Loucy (cell line): Measurements from ENCODE around the gene NLRP4.

ENCODE experiments used
- H2AFZ ChIP-seq: fragments of 200-600 bp; sonication (generic); 2 replicates; pipeline ENCODE4 v1.6.0; 2016; ENCODE audit warnings: antibody characterized with exemption, mild to moderate bottlenecking, low read length, moderate library complexity
- H3F3A ChIP-seq: fragments of 200-600 bp; 2 replicates; pipeline ENCODE4 v1.6.0; 2016; ENCODE audit warnings: antibody characterized with exemption, low read depth, mild to moderate bottlenecking
- H3K27me3 ChIP-seq: fragments of 200-600 bp; sonication (generic); 2 replicates; pipeline ENCODE4 v1.6.1; 2014; ENCODE audit warnings: low read length, mild to moderate bottlenecking; ENCODE audit not compliant: insufficient read depth, poor library complexity, severe bottlenecking
- H3K36me3 ChIP-seq: fragments of 200-600 bp; sonication (generic); 2 replicates; pipeline ENCODE4 v1.6.1; 2016; ENCODE audit warnings: low read length; ENCODE audit not compliant: insufficient read depth
- H3K4me1 ChIP-seq: fragments of 200-600 bp; sonication (generic); 2 replicates; pipeline ENCODE4 v1.5.1; 2014; ENCODE audit warnings: low read length, mild to moderate bottlenecking; ENCODE audit not compliant: insufficient read depth, poor library complexity, severe bottlenecking
- H3K4me2 ChIP-seq: fragments of 200-600 bp; sonication (generic); 2 replicates; pipeline ENCODE4 v1.6.0; 2014; ENCODE audit warnings: antibody characterized with exemption, low read length, low read depth, mild to moderate bottlenecking; ENCODE audit not compliant: poor library complexity, severe bottlenecking
- H3K4me3 ChIP-seq: fragments of 200-600 bp; sonication (generic); 2 replicates; pipeline ENCODE4 v1.5.1; 2014; ENCODE audit warnings: low read length, mild to moderate bottlenecking, mixed read lengths; ENCODE audit not compliant: poor library complexity, severe bottlenecking
- H3K79me2 ChIP-seq: fragments of 200-600 bp; sonication (generic); 2 replicates; pipeline ENCODE4 v1.6.1; 2014; ENCODE audit warnings: low read length; ENCODE audit not compliant: insufficient read depth
- H3K9ac ChIP-seq: fragments of 200-600 bp; sonication (generic); 2 replicates; pipeline ENCODE4 v1.6.0; 2014; ENCODE audit warnings: mild to moderate bottlenecking, low read depth, low read length, moderate library complexity; ENCODE audit not compliant: poor library complexity, severe bottlenecking
- H3K9me2 ChIP-seq: fragments of 200-600 bp; sonication (generic); replicated peaks from 2 replicates; pipeline ENCODE4 v1.6.1; 2016; ENCODE audit warnings: low read depth, low read length, mixed read lengths
- H3K9me3 ChIP-seq: fragments of 200-600 bp; sonication (generic); 2 replicates; pipeline ENCODE4 v1.6.1; 2014; ENCODE audit warnings: mild to moderate bottlenecking, antibody characterized with exemption, low read length, low read depth; ENCODE audit not compliant: insufficient read depth
- H4K20me1 ChIP-seq: fragments of 200-600 bp; sonication (generic); 2 replicates; pipeline ENCODE4 v1.6.0; 2014; ENCODE audit warnings: antibody characterized with exemption, low read length, mild to moderate bottlenecking; ENCODE audit not compliant: insufficient read depth, poor library complexity, severe bottlenecking
- EZH2phosphoT487 ChIP-seq: fragments of 200-600 bp; IDR thresholded peaks from 2 replicates; pipeline ENCODE4 v1.6.1; 2018; ENCODE audit warnings: antibody characterized with exemption, mild to moderate bottlenecking, moderate library complexity, borderline replicate concordance
- TF ChIP-seq, protein P1 (sequence below): fragments of 200-600 bp; sonication (generic); conservative IDR thresholded peaks from 2 replicates; pipeline ENCODE4 v1.5.1; 2014; ENCODE audit warnings: mild to moderate bottlenecking, antibody characterized with exemption, low read length

The NLRP4 gene

DNA sequence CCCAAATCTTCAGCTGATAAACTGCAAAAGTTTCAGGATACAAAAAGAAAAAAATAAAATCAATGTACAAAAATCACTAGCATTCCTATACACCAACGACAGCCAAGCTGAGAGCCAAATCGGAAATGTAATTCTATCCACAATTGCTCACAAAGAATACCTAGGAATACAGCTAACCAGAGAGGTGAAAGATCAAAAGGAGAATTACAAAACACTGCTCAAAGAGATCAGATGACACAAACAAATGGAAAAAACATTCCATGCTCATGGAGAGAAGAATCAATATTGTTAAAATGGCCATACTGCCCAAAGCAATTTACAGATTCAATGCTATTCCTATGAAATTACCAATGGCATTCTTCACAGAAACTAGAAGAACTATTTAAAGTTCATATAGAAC, 34.1 kb upstream of the NLRP4 start:
- no peak for TF ChIP-seq EZH2phosphoT487
- TF ChIP-seq, protein P1, sequence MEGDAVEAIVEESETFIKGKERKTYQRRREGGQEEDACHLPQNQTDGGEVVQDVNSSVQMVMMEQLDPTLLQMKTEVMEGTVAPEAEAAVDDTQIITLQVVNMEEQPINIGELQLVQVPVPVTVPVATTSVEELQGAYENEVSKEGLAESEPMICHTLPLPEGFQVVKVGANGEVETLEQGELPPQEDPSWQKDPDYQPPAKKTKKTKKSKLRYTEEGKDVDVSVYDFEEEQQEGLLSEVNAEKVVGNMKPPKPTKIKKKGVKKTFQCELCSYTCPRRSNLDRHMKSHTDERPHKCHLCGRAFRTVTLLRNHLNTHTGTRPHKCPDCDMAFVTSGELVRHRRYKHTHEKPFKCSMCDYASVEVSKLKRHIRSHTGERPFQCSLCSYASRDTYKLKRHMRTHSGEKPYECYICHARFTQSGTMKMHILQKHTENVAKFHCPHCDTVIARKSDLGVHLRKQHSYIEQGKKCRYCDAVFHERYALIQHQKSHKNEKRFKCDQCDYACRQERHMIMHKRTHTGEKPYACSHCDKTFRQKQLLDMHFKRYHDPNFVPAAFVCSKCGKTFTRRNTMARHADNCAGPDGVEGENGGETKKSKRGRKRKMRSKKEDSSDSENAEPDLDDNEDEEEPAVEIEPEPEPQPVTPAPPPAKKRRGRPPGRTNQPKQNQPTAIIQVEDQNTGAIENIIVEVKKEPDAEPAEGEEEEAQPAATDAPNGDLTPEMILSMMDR = no peak
- H3K36me3 ChIP-seq = no peaks in the 10 kb centered on the region

DNA sequence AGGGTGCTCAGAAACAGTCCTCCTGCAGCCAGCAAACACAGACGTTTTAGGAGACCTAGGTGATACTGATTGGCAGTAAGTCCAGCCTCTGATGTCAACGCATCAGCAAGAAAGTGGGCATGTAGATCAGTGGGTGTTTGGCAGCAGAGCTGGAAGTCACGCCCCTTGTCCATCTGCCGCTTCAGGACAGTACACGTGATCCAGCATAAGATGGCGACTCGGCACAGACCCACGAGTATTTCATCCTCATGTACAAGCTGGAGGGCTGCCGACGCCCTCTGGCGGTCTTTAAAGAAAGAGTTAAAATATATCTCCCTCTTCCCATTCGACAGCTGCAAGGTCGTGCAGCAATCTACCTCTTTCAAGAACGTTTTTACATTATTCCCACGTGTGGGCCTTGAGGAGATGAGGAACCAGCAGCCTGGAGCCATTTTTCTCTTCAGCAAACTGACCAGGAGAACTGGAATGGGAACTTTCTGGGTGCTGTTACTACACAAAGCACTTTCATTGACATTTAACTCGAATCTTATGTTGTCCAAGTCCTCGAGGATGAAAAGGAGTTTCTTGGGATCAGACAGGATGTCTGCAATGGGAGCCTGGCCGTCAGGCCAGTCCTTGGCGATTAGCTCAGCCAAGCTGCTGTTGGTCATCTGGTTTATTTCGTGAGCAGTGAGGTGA, 26.8 kb upstream of the NLRP4 start:
- no peaks in the 10 kb centered on the region for H3K4me1 ChIP-seq
- H3K9ac ChIP-seq = no peak overlapping the region
- no peaks in the 10 kb centered on the region for H3K27me3 ChIP-seq
- no peaks in the 10 kb centered on the region for H4K20me1 ChIP-seq
- no peaks in the 10 kb centered on the region for H3K79me2 ChIP-seq
- no peak for TF ChIP-seq EZH2phosphoT487
- TF ChIP-seq, protein P1 = peak; percentile 28; the same call in 1 of the 2 replicates
- no peak overlapping the region for H3K4me3 ChIP-seq
- H3K9me2 ChIP-seq = no peaks in the 10 kb centered on the region
- no peak overlapping the region for H2AFZ ChIP-seq
- H3K9me3 ChIP-seq = peaks cover 3% of the 10 kb centered on the region; the same call in 1 of the 2 replicates
- H3F3A ChIP-seq = no peaks in the 10 kb centered on the region
- H3K36me3 ChIP-seq = no peaks in the 10 kb centered on the region
- no peak overlapping the region for H3K4me2 ChIP-seq

More for the DNA sequence above, 34.1 kb upstream of the NLRP4 start:
- Histone ChIP-seq H3F3A (no peaks in the 10 kb centered on the region), H3K4me3 (no peak overlapping the region), H3K9ac (no peak overlapping the region), H3K9me2 (no peaks in the 10 kb centered on the region), H3K4me2 (no peak overlapping the region), H3K4me1 (no peaks in the 10 kb centered on the region), H3K27me3 (no peaks in the 10 kb centered on the region), H3K79me2 (no peaks in the 10 kb centered on the region), H4K20me1 (no peaks in the 10 kb centered on the region), H3K9me3 (peaks cover 3% of the 10 kb centered on the region; the same call in 1 of the 2 replicates), H2AFZ (no peak overlapping the region)

DNA sequence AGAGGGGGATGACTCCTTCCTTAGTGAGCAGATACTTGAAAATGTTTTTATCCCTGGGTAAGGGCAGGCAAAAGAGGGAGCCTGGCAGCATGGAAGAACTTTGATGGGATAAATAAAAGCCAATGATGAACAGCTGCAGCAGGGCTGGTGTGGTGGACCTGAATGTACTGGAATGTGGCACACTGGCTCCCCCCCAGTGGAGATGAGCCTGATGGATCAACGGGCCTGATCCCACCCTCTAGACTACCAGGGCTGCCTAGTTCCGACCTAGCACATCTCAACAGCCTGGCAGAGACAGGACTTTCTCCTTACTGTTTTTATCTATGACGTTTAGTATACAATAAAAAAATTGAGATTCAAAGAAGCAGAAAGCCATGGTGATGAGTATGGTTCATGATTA, 25.0 kb upstream of the NLRP4 start:
- H3K4me1 ChIP-seq = no peaks in the 10 kb centered on the region
- no peak for TF ChIP-seq EZH2phosphoT487
- TF ChIP-seq, protein P1 = no peak

More for the DNA sequence above, 25.0 kb upstream of the NLRP4 start:
- Histone ChIP-seq H3K79me2 (no peaks in the 10 kb centered on the region), H3K9ac (no peak overlapping the region), H3K9me2 (no peaks in the 10 kb centered on the region), H3K9me3 (no peaks in the 10 kb centered on the region; the same call in 1 of the 2 replicates), H3K36me3 (no peaks in the 10 kb centered on the region), H3F3A (no peaks in the 10 kb centered on the region), H3K4me3 (no peak overlapping the region), H4K20me1 (no peaks in the 10 kb centered on the region), H3K27me3 (no peaks in the 10 kb centered on the region), H2AFZ (no peak overlapping the region), H3K4me2 (no peak overlapping the region)
